Activated CD8-positive, alpha-beta T cell treated with anti-CD3 and anti-CD28 coated beads for 36 hours (primary cell): ENCODE results near the gene KMT2C. TPM values are rescaled to one million over a fixed set of nuclear protein-coding genes. Genes with fewer than 3 reads are reported as not detected.

Source experiments
- ATAC-seq: fragments of 200-7000 bp; cut with Tn5 transposase; one replicate; pipeline ENCODE4 v1.10.0; 2021; ENCODE audit warnings: mild to moderate bottlenecking, moderate library complexity
- CTCF ChIA-PET: fragments of 350-600 bp; sonication (Branson Sonifier 250); formaldehyde crosslinking; loops from one replicate; lab custom pipeline; 2021; ENCODE audit warnings: antibody characterized with exemption; lab: Charles Lee
- POLR2A ChIA-PET: fragments of 350-600 bp; sonication (Branson Sonifier 250); formaldehyde crosslinking; loops from one replicate; lab custom pipeline; 2021; ENCODE audit warnings: antibody characterized with exemption; lab: Charles Lee
- DNase-seq: peaks from one replicate; pipeline ENCODE4 v3.0.0-alpha.2; 2020
- H3K27ac Mint-ChIP-seq: one replicate; pipeline ENCODE4 v1.8.0; 2021; ENCODE audit warnings: mild to moderate bottlenecking, mixed read lengths
- H3K27me3 Mint-ChIP-seq: one replicate; pipeline ENCODE4 v1.8.0; 2021; ENCODE audit warnings: mixed read lengths
- H3K36me3 Mint-ChIP-seq: one replicate; pipeline ENCODE4 v1.8.0; 2021; ENCODE audit warnings: low read depth, mixed read lengths
- H3K4me1 Mint-ChIP-seq: one replicate; pipeline ENCODE4 v1.8.0; 2021; ENCODE audit warnings: low read depth, mixed read lengths
- H3K4me3 Mint-ChIP-seq: one replicate; pipeline ENCODE4 v1.8.0; 2021; ENCODE audit warnings: mild to moderate bottlenecking, moderate library complexity, mixed read lengths
- H3K9me3 Mint-ChIP-seq: one replicate; pipeline ENCODE4 v1.8.0; 2021; ENCODE audit warnings: mixed read lengths
- CTCF ChIP-seq: fragments of 200-600 bp; IDR thresholded peaks from one replicate; pipeline ENCODE4 v1.8.0; 2022; ENCODE audit warnings: antibody characterized with exemption, mild to moderate bottlenecking
- intact Hi-C: fragments of 100-400 bp; cut with micrococcal nuclease; formaldehyde crosslinking; loops from one replicate; pipeline ENCODE4 v1.10.0; 2022
- total RNA-seq, 2 experiments: library from RNA; stranded (reverse); gene quantifications; one replicate each; pipeline ENCODE4 v1.2.3, GENCODE V29; 2021

KMT2C gene
- 10 to 100 TPM; 48.5 to 52.8 TPM for total RNA-seq

GRCh38 chr7:152435384-152436110 lies at the start of gene KMT2C:
TSS of gene KMT2C (minus strand) at chr7:152436003. CDS start at chr7:152435786, 217 bp downstream.
- ChIA-PET POLR2A (interaction anchor here (0.9 kb wide), 1 partner anchor 28 kb away, joined by 3 read pairs; no protein-coding TSS in a partner anchor), CTCF (interaction anchor here (3.2 kb wide), 1 partner anchor 98 kb away, joined by 17 read pairs; no protein-coding TSS in a partner anchor)
- Mint-ChIP-seq H3K36me3 (peaks cover 3% of the 10 kb centered on the region), H3K4me1 (peaks cover 27% of the 10 kb centered on the region), H3K27ac (peak within 1 kb of the TSS; percentile 89), H3K27me3 (no peaks in the 10 kb centered on the region), H3K4me3 (peak within 1 kb of the TSS; percentile 89), H3K9me3 (no peaks in the 10 kb centered on the region)
- peak; percentile 45 for DNase-seq
- TF ChIP-seq CTCF: no peak
- intact Hi-C loops: no loop called here
- peak; percentile 18 for ATAC-seq

GRCh38 chr7:152481082-152481481 lies 45.3 kb upstream of the KMT2C start:
- no peak overlapping the region for H3K4me3 Mint-ChIP-seq
- H3K9me3 Mint-ChIP-seq: no peaks in the 10 kb centered on the region
- DNase-seq: no peak
- intact Hi-C loops: no loop called here
- no peaks in the 10 kb centered on the region for H3K36me3 Mint-ChIP-seq
- no peaks in the 10 kb centered on the region for H3K4me1 Mint-ChIP-seq
- no peak overlapping the region for H3K27ac Mint-ChIP-seq
- no peaks in the 10 kb centered on the region for H3K27me3 Mint-ChIP-seq
- no peak for TF ChIP-seq CTCF
- ChIA-PET POLR2A (no interaction called here), CTCF (no interaction called here)
- no peak for ATAC-seq

GRCh38 chr7:152480664-152481063 lies 44.9 kb upstream of the KMT2C start:
- intact Hi-C loops: no loop called here
- no peak for TF ChIP-seq CTCF
- no peaks in the 10 kb centered on the region for H3K9me3 Mint-ChIP-seq
- DNase-seq (no peak), ATAC-seq (no peak)
- no peaks in the 10 kb centered on the region for H3K4me1 Mint-ChIP-seq
- POLR2A ChIA-PET: no interaction called here
- H3K27me3 Mint-ChIP-seq: no peaks in the 10 kb centered on the region
- no peak overlapping the region for H3K27ac Mint-ChIP-seq
- H3K36me3 Mint-ChIP-seq: no peaks in the 10 kb centered on the region
- CTCF ChIA-PET: no interaction called here
- H3K4me3 Mint-ChIP-seq: no peak overlapping the region

- ChIA-PET POLR2A (no interaction called here), CTCF (no interaction called here)
- H3K9me3 Mint-ChIP-seq: no peaks in the 10 kb centered on the region
- DNase-seq: no peak
- intact Hi-C loops: no loop called here
- no peaks in the 10 kb centered on the region for H3K4me1 Mint-ChIP-seq
- H3K4me3 Mint-ChIP-seq: no peak overlapping the region
- H3K36me3 Mint-ChIP-seq: no peaks in the 10 kb centered on the region
- H3K27me3 Mint-ChIP-seq: no peaks in the 10 kb centered on the region
- no peak overlapping the region for H3K27ac Mint-ChIP-seq
- no peak for TF ChIP-seq CTCF
- no peak for ATAC-seq
These were observed 43.8 kb upstream of the KMT2C start for GRCh38 chr7:152479595-152479994.

GRCh38 chr7:152478140-152478539 lies 42.3 kb upstream of the KMT2C start:
- POLR2A ChIA-PET: no interaction called here
- no peak for TF ChIP-seq CTCF
- no peaks in the 10 kb centered on the region for H3K4me1 Mint-ChIP-seq
- DNase-seq (no peak), ATAC-seq (no peak)
- CTCF ChIA-PET: no interaction called here
- no peaks in the 10 kb centered on the region for H3K9me3 Mint-ChIP-seq
- no peak overlapping the region for H3K27ac Mint-ChIP-seq
- intact Hi-C loops: no loop called here
- H3K27me3 Mint-ChIP-seq: no peaks in the 10 kb centered on the region
- no peaks in the 10 kb centered on the region for H3K36me3 Mint-ChIP-seq
- H3K4me3 Mint-ChIP-seq: no peak overlapping the region
